Mesenchymal stem cell (in vitro differentiated cells and primary cell): Measurements from ENCODE around the gene OSBPL3.
"Not testable (repeated sequence)": the region's sequence is repeated elsewhere in the genome, so short reads cannot be mapped to it uniquely, and the experiment has no call there.

Source experiments
- DNase-seq: peaks from one replicate; pipeline ENCODE4 v3.0.0-alpha.2; 2013
- H2AFZ ChIP-seq: one replicate; pipeline ENCODE4 v1.6.1; 2013; ENCODE audit warnings: low read depth, mild to moderate bottlenecking, control low read depth, inconsistent platforms, low read length, moderate library complexity
- H2AK5ac ChIP-seq: 2 replicates; pipeline ENCODE4 v1.6.1; 2013; ENCODE audit warnings: low read length, moderate library complexity, mild to moderate bottlenecking, inconsistent platforms; ENCODE audit not compliant: severe bottlenecking
- H2BK120ac ChIP-seq: one replicate; pipeline ENCODE4 v1.6.1; 2013; ENCODE audit warnings: low read depth, mild to moderate bottlenecking, inconsistent platforms, low read length, moderate library complexity
- H2BK12ac ChIP-seq, 2 experiments: one replicate each; pipeline ENCODE4 v1.6.1; 2013; ENCODE audit warnings: inconsistent platforms in 2 of 2, low read length in 2 of 2, mild to moderate bottlenecking in 2 of 2, moderate library complexity in 2 of 2, control low read depth in 1 of 2
- H2BK15ac ChIP-seq: one replicate; pipeline ENCODE4 v1.6.1; 2013; ENCODE audit warnings: mild to moderate bottlenecking, low read depth, inconsistent platforms; ENCODE audit not compliant: poor library complexity, severe bottlenecking
- H2BK5ac ChIP-seq: 2 replicates; pipeline ENCODE4 v1.6.1; 2013; ENCODE audit warnings: low read depth, mild to moderate bottlenecking, low read length, control low read depth, inconsistent platforms; ENCODE audit not compliant: poor library complexity, severe bottlenecking
- H3K14ac ChIP-seq, 2 experiments: one replicate each; pipeline ENCODE4 v1.6.1; 2013; ENCODE audit warnings: inconsistent platforms in 2 of 2, low read length in 2 of 2, control low read depth in 1 of 2, mild to moderate bottlenecking in 1 of 2, moderate library complexity in 1 of 2
- H3K18ac ChIP-seq, 2 experiments: one replicate each; pipeline ENCODE4 v1.6.1; 2013; ENCODE audit warnings: inconsistent platforms in 2 of 2, low read length in 2 of 2, control low read depth in 1 of 2, low read depth in 1 of 2, mild to moderate bottlenecking in 1 of 2
- H3K23ac ChIP-seq, 2 experiments: one replicate each; pipeline ENCODE4 v1.6.1; 2013; ENCODE audit warnings: inconsistent platforms in 2 of 2, low read length in 2 of 2, mild to moderate bottlenecking in 2 of 2, moderate library complexity in 2 of 2, control low read depth in 1 of 2
- H3K27ac ChIP-seq: 2 replicates; pipeline ENCODE4 v1.5.1; 2013; ENCODE audit warnings: mild to moderate bottlenecking, moderate library complexity, low read length, control low read depth, inconsistent platforms; ENCODE audit not compliant: poor library complexity, severe bottlenecking
- H3K27me3 ChIP-seq, 2 experiments: 2 replicates each; pipeline versions ENCODE4 v1.6.1 to v1.7.0; 2013; ENCODE audit warnings: low read length in 2 of 2, mild to moderate bottlenecking in 2 of 2, moderate library complexity in 2 of 2, control low read depth in 1 of 2, inconsistent platforms in 1 of 2; ENCODE audit not compliant: control insufficient read depth in 1 of 2, insufficient read depth in 1 of 2
- H3K36me3 ChIP-seq, 2 experiments: 2 replicates each; pipeline versions ENCODE4 v1.6.1 to v1.7.0; 2013; ENCODE audit warnings: low read length in 2 of 2, control low read depth in 1 of 2, inconsistent platforms in 1 of 2, low read depth in 1 of 2, mild to moderate bottlenecking in 1 of 2; ENCODE audit not compliant: insufficient read depth in 2 of 2, control insufficient read depth in 1 of 2
- H3K4ac ChIP-seq, 2 experiments: one replicate each; pipeline ENCODE4 v1.6.1; 2013; ENCODE audit warnings: inconsistent platforms in 2 of 2, low read length in 2 of 2, mild to moderate bottlenecking in 2 of 2, moderate library complexity in 2 of 2, control low read depth in 1 of 2, low read depth in 1 of 2
- H3K4me1 ChIP-seq: 2 replicates; pipeline ENCODE4 v1.6.1; 2013; ENCODE audit warnings: low read depth, low read length, control low read depth; ENCODE audit not compliant: control insufficient read depth, insufficient read depth
- H3K4me2 ChIP-seq: 2 replicates; pipeline ENCODE4 v1.6.1; 2013; ENCODE audit warnings: low read length, mild to moderate bottlenecking, inconsistent platforms; ENCODE audit not compliant: poor library complexity, severe bottlenecking
- H3K4me3 ChIP-seq, 2 experiments: 2 replicates each; pipeline versions ENCODE4 v1.5.1 to v1.7.0; 2013; ENCODE audit warnings: low read length in 2 of 2, mild to moderate bottlenecking in 2 of 2, control low read depth in 1 of 2, low read depth in 1 of 2; ENCODE audit not compliant: insufficient read depth in 1 of 2
- H3K79me1 ChIP-seq: replicated peaks from 2 replicates; pipeline ENCODE4 v1.6.1; 2013; ENCODE audit warnings: mild to moderate bottlenecking, control low read depth, low read length, inconsistent platforms; ENCODE audit not compliant: poor library complexity, severe bottlenecking
- H3K9ac ChIP-seq: 2 replicates; pipeline ENCODE4 v1.7.0; 2013; ENCODE audit warnings: mild to moderate bottlenecking, low read length, moderate library complexity
- H3K9me3 ChIP-seq: 2 replicates; pipeline ENCODE4 v1.7.0; 2013; ENCODE audit warnings: mild to moderate bottlenecking, low read length; ENCODE audit not compliant: control insufficient read depth
- H4K8ac ChIP-seq: one replicate; pipeline ENCODE4 v1.6.1; 2013; ENCODE audit warnings: inconsistent platforms, mild to moderate bottlenecking, low read length, moderate library complexity
- H4K91ac ChIP-seq: one replicate; pipeline ENCODE4 v1.6.1; 2013; ENCODE audit warnings: mild to moderate bottlenecking, low read length, inconsistent platforms
- whole genome bisulfite sequencing: methylation state at CpG from one replicate; pipeline ENCODE4 v1.1.7; 2013; ENCODE audit warnings: mixed read lengths; 5-methylcytosine and 5-hydroxymethylcytosine counted together

The OSBPL3 gene

GRCh38 chr7:25026156-25026555 lies 46.2 kb upstream of the OSBPL3 start:
- Histone ChIP-seq H2BK120ac (no peak overlapping the region), H3K9me3 (no peaks in the 10 kb centered on the region), H2BK5ac (no peak overlapping the region), H2AFZ (no peak overlapping the region), H3K18ac (peak overlapping the region in 1 of 2 experiments; percentile 50), H2BK12ac (peak overlapping the region in 1 of 2 experiments; percentile 90), H3K14ac (no peak overlapping the region), H3K23ac (no peak overlapping the region), H4K8ac (no peak overlapping the region), H3K27ac (peak overlapping the region; percentile 98), H3K4me2 (no peak overlapping the region), H2AK5ac (peak overlapping the region; percentile 29), H4K91ac (peak overlapping the region; percentile 19), H3K9ac (peak overlapping the region; percentile 42), H3K4me1 (peaks cover 9% of the 10 kb centered on the region), H3K36me3 (no peaks in the 10 kb centered on the region), H3K4ac (peak overlapping the region in 1 of 2 experiments; percentile 33), H3K27me3 (no peaks in the 10 kb centered on the region), H3K4me3 (no peak overlapping the region), H2BK15ac (no peak overlapping the region), H3K79me1 (no peaks in the 10 kb centered on the region)
- no peak for DNase-seq
- 55% methylated on average over 3 of the region's 3 CpGs for WGBS

- Histone ChIP-seq H3K4me3 (no peak overlapping the region), H2BK15ac (peak overlapping the region; percentile 78), H4K8ac (peak overlapping the region; percentile 85), H3K23ac (no peak overlapping the region), H3K18ac (peak overlapping the region; percentile 88 to 92), H3K27me3 (no peaks in the 10 kb centered on the region), H3K9me3 (no peaks in the 10 kb centered on the region), H3K4ac (peak overlapping the region; percentile 17 to 92), H3K27ac (peak overlapping the region; percentile 98), H2AFZ (no peak overlapping the region), H3K4me1 (peaks cover 9% of the 10 kb centered on the region), H2BK12ac (peak overlapping the region; percentile 84 to 94), H3K4me2 (no peak overlapping the region), H3K14ac (no peak overlapping the region), H4K91ac (peak overlapping the region; percentile 83), H3K79me1 (no peaks in the 10 kb centered on the region), H2AK5ac (peak overlapping the region; percentile 92), H3K9ac (peak overlapping the region; percentile 47), H2BK5ac (peak overlapping the region; percentile 92), H2BK120ac (no peak overlapping the region), H3K36me3 (no peaks in the 10 kb centered on the region)
- peak; percentile 80 for DNase-seq
Observed at GRCh38 chr7:25025218-25025671, 45.3 kb upstream of the OSBPL3 start.

GRCh38 chr7:25024066-25024465 lies 44.1 kb upstream of the OSBPL3 start:
- Histone ChIP-seq H3K4me1 (peaks cover 7% of the 10 kb centered on the region), H4K8ac (no peak overlapping the region), H3K4me2 (no peak overlapping the region), H3K27ac (no peak overlapping the region), H3K4me3 (no peak overlapping the region), H3K36me3 (no peaks in the 10 kb centered on the region), H3K23ac (no peak overlapping the region), H3K79me1 (no peaks in the 10 kb centered on the region), H3K4ac (no peak overlapping the region), H2BK12ac (no peak overlapping the region), H3K14ac (no peak overlapping the region), H3K9ac (no peak overlapping the region), H3K27me3 (no peaks in the 10 kb centered on the region), H4K91ac (no peak overlapping the region), H2BK15ac (no peak overlapping the region), H2BK120ac (no peak overlapping the region), H2AK5ac (no peak overlapping the region), H2BK5ac (no peak overlapping the region), H3K18ac (no peak overlapping the region), H3K9me3 (no peaks in the 10 kb centered on the region), H2AFZ (no peak overlapping the region)
- no peak for DNase-seq
- WGBS: 78% methylated on average over 2 of the region's 2 CpGs

GRCh38 chr7:25017671-25018070 lies 37.7 kb upstream of the OSBPL3 start:
- not testable (repeated sequence) for H2BK5ac ChIP-seq, H3K4me2 ChIP-seq, H2BK12ac ChIP-seq, H3K9ac ChIP-seq, H4K8ac ChIP-seq, H3K14ac ChIP-seq, H3K18ac ChIP-seq, H2BK120ac ChIP-seq, H2AK5ac ChIP-seq, H3K9me3 ChIP-seq, H3K36me3 ChIP-seq, H3K27me3 ChIP-seq, H3K4me1 ChIP-seq, H2BK15ac ChIP-seq, H3K27ac ChIP-seq, DNase-seq, H3K4ac ChIP-seq, H3K4me3 ChIP-seq, H4K91ac ChIP-seq, H2AFZ ChIP-seq, H3K79me1 ChIP-seq, H3K23ac ChIP-seq
- WGBS: 94% methylated on average over 16 of the region's 30 CpGs
